Measurements from ENCODE around the gene GCKR.
"Not testable (repeated sequence)": the region's sequence is repeated elsewhere in the genome, so short reads cannot be mapped to it uniquely, and the experiment has no call there.

Gene GCKR

DNA sequence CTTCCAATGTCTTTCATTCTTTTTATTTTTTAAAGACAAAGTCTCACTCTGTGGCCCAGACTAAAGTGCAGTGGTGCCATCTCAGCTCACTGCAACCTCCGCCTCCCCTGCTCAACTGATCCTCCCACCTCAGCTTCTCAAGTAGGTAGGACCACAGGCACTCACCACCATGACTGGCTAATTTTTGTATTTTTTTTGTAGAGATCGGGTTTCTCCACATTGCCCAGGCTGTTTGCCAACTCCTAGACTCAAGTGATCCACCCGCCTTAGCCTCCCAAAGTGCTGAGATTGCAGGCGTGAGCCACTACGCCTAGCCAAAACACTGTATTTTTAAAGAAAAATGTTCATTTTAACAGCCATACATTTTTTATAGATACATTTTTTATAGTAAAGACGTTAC is 12.7 kb downstream of the GCKR start:
- DNase-seq (ENCODE audit: low read depth) = no peak

DNA sequence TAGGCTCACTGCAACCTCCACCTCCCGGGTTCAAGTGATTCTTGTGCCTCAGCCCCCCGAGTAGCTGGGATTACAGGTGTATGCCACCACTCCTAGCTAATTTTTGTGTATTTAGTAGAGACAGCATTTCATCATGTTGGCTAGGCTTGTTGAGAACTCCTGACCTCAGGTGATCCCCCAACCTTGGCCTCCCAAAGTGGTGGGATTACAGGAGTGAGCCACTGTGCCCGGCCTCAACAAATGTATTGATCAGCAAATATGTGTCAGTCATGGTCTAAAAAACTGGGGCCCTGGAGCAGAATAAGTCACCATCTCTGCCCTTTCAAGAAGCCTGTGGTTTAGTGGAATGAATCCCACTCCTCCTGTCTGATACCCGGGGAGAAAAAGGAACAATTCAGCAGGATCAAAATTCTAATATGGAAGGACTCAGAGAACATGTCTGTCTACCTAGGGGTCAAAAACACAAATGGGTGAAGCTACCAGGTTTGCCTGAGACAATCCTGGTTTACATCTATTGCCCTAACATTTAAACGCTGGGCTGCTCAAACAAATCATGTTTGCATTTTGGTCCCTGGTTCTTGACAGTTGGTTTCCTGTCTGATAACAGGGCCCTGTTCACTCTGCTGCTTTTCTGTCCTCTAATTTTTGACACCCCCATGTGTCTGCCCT is 21.6 kb downstream of the GCKR start:
- no peak for DNase-seq (ENCODE audit: low read depth)

DNA sequence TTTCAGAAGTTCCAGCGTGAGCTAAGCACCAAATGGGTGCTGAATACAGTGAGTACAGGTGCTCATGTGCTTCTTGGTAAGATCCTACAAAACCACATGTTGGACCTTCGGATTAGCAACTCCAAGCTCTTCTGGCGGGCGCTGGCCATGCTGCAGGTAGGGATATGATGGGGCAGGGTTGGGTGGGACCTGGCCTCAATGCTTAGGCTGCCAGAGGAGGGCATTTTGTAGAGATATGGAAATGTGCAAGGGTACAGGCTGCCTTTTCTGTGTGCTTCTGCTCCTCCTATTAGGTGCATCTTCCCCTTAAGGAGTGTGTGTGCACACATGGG is 22.1 kb downstream of the GCKR start:
- no peak for DNase-seq (ENCODE audit: low read depth)

DNA sequence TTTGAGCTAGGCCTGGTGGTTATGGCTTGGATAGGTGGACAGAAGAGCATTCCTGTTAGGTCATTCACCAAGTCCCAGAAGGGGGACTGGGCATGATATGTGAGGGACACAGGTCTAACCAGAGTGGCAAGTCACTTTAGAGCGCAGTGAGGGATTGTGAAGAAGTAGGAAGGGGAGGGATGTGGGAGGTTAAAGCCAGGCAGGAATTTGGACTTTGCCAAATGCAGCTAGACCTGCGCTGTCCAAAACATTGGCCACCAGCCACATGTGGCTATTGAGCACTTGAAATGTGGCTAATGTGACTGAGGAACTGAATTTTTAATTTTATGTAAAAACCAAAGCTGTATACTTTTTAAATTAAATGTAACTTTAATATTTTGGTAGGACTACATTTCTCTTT is 23.7 kb downstream of the GCKR start:
- no peak for DNase-seq (ENCODE audit: low read depth)

DNA sequence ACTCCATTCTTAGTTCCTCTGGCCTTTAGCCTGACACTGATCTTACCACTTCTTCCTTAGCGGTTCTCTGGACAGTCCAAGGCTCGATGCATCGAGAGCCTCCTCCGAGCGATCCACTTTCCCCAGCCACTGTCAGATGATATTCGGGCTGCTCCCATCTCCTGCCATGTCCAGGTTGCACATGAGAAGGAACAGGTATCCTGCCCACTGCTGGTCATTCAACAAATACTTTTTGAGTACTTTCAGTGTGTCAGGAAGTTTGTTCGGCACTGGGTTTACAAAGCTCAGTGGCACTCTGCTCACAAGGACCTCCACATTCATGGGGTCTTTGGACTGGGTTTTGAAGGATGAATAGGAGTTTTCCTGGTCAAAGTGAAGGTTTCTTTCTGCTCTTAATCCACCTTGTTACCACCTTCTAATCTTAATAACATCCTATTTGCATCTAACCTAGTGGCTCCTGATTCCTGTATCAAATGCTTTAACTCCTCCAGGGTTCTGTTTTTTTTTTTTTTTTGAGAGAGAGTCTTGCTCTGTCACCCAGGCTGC is 25.8 kb downstream of the GCKR start:
- no peak for DNase-seq (ENCODE audit: low read depth)

DNA sequence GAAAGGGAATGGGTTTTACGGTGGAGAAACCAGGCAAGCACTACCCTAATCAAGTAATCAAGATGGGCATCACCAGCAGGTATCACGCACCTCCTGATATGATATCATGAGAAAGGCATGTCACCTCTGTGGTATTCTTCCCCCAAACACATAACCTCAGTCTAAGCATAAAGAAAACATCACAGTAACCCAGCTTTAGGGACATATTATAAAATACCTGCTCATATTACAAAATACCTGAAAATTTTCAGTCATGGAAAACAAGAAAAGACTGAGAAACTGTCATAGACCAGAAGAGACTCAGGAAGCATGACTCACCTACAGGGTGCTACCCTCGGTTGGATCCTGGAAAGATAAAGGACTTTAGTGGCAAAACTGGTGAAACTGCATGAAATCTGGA is 30.5 kb downstream of the GCKR start:
- no peak for DNase-seq (ENCODE audit: low read depth)

DNA sequence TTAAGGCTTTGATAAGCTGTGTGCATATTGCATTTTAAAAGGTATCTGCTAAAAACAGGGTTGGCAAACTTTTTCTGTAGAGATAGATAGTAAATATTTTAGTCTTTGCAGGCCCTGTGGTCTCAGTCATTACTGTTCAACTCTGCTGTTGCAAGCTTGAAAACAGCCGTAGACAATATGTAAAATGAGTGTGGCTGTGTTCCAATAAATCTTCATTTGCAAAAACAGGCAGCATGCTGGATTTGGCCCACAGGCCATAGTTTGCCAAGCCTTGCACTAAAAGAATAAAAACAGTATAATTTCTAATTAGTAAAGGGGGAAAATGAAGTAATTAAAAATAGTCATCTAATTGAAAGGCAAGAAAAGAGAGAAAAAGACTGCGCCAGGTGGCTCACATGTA is 35.3 kb downstream of the GCKR start:
- DNase-seq (ENCODE audit: low read depth) = no peak

DNA sequence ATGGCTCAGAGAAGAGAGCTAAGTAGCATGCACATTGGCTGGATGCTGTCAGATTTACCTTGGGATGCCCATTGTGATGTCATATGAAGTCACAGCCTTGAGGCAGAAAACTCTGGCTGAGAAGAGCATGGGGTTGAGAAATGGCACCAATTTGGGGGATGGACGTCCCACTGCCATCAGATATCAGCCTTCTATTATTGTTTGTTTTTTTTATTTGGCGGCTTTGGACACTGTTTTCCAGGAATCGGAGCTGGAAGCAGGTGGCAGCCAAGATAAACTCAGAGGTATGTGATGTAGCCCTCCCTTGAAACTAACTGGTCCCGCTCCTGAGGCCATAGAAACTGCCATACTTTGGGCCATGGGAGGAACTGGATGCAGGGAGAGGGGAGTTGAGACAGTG is 40.6 kb downstream of the GCKR start:
- no peak for DNase-seq (ENCODE audit: low read depth)

DNA sequence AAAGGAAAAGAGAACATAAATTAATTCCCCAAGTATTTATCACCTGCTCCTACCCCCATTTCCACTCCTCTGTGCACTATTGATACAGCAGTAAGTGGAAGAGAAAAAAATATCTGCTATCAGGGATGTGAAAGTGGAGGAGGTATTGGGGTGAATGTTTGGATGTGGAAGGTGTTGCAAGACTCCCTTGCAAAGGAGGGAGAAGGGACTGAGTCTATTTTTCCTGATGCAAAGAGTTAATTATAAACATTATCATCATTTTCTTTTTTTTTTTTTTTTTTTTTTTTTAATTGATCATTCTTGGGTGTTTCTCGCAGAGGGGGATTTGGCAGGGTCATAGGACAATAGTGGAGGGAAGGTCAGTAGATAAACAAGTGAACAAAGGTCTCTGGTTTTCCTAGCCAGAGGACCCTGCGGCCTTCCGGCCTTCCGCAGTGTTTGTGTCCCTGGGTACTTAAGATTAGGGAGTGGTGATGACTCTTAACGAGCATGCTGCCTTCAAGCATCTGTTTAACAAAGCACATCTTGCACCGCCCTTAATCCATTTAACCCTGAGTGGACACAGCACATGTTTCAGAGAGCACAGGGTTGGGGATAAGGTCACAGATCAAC is 42.3 kb downstream of the GCKR start:
- not testable (repeated sequence) for DNase-seq (ENCODE audit: low read depth)

DNA sequence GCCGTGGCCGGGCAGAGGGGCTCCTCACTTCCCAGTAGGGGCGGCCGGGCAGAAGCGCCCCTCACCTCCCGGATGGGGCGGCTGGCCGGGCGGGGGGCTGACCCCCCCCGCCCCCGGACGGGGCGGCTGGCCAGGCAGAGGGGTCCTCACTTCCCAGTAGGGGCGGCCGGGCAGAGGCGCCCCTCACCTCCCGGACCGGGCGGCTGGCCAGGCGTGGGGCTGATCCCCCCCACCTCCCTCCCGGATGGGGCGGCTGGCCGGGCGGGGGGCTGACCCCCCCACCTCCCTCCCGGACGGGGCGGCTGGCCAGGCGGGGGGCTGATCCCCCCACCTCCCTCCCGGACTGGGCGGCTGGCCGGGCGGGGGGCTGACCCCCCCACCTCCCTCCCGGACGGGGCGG is 43.0 kb downstream of the GCKR start:
- not testable (repeated sequence) for DNase-seq (ENCODE audit: low read depth)

DNA sequence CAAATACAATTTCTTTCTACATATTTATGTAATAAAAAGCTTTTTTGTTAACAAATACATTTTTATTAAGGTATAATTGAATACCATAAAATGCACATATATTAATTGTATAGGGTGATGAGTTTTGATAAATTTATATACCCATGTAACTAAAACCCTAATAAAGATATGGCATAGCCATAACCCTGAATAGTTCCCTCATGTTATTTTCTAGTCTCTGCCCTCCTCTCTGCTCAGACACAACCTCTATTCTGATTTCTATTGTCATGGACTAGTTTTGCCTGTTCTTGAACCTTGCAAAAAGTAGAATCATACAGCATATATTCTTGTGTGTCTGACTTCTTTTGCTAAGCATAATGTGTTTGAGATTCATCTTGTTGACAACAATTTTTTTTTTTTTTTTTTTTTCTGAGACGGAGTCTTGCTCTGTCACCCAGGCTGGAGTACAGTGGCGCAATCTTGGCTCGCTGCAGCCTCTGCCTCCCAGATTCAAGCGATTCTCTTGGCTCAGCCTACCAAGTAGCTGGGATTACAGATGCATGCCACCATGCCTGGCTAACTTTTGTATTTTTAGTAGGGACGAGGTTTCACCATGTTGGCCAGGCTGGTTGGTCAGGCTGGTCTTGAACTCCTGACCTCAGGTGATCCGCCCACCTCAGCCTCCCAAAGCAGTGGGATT is 47.6 kb downstream of the GCKR start:
- DNase-seq (ENCODE audit: low read depth) = no peak

DNA sequence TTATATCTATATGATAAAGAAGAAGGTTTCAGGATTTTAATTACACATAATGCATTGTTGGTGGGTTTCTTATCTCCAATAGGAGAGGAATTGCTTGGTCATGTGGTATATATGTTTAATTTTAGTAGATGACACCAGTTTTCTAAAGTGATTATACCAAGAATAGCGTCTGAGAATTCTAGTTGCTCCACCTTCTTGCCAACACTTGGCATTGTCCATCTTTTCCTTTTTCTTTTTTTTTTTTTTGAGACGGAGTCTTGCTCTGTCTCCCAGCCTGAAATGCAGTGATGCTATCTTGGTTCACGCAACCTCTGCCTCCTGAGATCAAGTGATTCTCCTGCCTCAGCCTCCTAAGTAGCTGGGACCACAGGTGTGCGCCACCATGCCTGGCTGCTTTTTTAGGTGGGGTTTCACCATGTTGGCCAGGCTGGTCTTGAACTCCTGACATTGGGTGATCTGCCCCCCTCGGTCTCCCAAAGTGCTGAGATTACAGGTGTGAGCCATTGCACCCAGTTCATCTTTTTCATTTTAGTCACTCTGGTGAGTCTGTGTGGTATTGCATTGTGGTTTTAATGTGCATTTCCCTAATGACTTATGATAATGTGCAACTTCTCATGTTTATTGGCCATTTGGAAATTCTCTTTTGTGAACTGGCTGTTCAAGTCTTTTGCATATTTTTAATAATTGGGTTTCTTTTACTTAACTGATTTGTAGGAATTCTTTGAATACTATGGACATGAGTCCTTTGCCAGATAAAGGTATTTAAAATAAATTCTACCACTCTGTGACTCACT is 48.9 kb downstream of the GCKR start:
- DNase-seq (ENCODE audit: low read depth) = no peak

DNA sequence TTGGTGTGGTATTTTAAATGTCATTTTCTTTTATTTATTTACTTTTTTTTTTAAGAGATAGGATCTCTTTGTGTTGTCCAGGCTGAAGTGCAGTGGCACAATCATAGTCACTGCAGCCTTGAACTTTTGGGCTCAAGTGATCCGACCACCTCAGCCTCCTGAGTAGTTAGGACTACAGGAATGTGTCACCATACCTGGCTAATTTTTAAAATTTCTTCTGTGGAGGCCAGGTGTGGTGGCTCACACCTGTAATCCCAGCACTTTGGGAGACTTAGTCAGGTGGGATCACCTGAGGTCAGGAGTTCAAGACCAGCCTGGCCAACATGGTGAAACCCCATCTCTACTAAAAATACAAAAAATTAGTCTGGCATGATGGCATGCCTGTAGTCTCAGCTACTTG is 52.7 kb downstream of the GCKR start:
- no peak for DNase-seq (ENCODE audit: low read depth)

DNA sequence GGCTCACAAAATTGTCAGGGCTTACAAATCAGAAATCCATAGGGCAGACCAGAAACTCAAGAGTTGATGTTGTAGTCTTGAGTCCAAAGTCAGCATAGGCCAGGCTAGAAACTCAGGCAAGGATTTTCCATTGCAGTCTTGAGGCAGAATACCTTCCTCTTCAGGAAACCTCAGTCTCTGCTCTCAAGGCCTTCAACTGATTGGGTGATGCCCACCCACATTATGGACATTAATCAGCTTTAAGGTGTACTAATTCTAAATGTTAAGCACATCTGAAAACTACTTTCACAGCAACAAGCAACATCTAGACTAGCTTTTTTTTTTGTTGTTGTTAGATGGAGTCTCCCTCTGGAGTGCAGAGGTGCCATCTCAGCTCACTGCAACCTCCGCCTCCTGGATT is 54.9 kb downstream of the GCKR start:
- DNase-seq (ENCODE audit: low read depth) = no peak

DNA sequence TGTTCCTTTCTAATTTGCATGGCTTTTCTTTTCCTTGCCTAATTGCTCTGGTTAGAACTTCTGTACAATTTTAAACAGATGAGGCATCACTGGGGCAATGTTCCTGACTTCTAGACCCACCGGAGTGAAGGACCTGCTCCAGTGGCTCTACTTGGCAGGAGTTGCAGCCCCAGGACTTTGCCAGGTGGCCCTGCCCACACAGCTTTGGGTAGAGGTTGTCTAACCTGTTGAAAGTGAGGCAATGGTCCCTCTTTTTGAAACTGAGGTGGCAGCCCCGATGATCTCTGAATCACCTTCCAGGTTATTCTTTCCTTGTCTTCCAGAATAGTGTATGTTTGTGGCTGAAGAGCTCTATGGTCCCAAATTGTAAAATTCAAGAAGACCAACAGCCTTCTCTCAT is 56.3 kb downstream of the GCKR start:
- no peak for DNase-seq (ENCODE audit: low read depth)

DNA sequence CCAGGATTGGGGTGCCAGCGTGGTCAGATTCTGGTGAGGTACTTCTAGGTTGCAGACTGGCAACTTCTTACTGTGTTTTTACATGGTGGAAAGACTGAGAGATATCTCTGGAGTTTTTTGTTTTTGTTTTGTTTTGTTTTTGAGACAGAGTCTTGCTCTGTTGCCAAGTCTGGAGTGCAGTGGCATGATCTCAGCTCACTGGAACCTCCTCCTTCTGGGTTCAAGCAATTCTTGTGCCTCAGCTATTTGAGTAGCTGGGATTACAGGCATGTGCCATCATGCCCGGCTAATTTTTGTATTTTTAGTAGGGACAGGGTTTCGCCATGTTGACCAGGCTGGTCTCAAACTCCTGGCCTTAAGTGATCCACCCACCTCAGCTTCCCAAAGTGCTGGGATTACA is 57.8 kb downstream of the GCKR start:
- DNase-seq (ENCODE audit: low read depth) = not testable (repeated sequence)

DNA sequence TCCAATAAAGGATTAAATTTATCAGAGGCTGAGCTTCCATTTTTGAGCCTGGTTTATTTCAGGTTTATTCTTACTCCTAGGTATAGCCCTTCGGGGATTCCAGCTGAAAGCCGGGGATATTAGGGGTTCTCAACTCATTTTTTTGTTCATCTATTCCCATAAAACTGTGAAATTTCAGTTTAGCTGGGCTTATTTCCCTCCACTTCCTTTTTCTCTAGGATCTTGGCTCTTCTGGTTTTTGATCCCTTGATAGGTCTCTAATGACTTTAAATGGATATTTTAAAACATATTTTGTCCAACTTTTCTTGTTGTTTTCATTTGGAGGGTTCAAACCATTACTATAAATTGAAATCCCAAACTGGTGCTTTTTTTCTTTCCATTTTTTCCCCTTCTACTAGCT is 62.6 kb downstream of the GCKR start:
- no peak for DNase-seq (ENCODE audit: low read depth)

DNA sequence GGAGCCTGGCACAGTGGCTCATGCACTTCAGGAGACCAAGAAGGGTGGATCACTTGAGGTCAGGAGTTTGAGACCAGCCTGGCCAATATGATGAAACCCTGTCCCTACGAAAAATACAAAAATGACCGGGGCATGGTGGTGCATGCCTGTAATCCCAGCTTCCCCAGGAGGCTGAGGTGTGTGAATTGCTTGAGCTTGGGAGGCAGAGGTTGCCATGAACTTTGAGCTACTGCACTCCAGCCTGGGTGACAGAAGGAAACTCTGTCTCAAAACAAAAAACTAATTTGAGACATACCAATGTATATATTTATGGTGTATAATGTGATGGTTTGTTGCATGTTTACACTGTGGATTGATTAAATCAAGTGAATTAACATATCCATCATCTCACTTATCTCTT is 64.4 kb downstream of the GCKR start:
- no peak for DNase-seq (ENCODE audit: low read depth)

DNA sequence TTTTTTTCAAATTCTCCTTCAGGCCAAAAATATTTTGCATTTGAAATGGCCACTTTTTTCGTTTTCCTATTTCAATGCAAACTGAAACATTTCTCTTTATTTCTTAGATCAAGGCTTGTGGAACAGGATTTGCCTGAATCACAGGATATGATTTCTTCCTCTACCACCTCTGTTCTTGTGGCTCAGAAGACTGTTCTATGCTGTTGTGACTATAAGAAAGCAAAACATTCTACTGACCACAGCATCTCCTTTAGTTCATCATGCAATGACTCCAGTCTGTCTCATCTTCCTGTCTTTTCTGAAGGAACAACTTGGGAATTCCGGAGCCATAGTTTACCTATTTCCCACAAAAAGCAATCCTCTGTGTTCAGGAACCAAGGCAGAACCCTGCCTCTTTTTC is 70.0 kb downstream of the GCKR start:
- DNase-seq (ENCODE audit: low read depth) = no peak

DNA sequence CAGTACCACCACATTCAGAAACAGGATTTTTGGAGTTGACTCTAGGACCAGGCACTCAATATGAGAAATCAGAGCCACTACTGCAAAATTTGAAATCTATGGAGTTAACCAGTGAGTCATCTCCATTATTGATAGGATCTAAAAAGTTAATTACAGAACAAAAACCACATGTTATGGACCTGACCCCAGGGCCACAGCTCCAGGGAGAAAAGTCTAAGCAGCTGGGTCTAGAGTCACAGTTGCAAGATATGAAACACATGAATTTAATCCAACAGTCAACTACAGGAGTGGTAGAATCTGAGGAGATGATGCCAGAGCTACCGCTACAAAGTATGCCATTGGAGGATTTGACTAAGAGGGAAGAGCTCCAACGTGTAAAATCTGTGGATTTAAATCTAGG is 72.8 kb downstream of the GCKR start:
- no peak for DNase-seq (ENCODE audit: low read depth)

DNA sequence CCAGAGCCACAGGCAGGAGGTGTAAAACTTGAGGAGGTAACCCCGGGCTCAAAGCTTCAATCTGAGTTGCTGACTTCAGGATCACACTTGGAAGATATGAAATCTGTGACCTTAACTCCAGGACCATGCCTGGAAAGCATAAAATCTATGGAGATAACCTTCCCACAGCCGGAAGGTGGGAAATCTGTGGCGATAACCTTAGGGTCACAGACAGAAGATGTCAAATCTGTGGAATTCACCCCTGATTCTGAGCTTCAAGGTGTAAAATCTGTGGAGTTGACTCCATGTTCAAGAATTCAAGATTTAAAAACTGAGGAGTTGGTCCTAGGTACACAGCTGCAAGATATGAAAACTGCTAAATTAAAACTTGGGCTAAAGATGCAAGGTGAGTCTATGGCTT is 74.6 kb downstream of the GCKR start:
- DNase-seq (ENCODE audit: low read depth) = no peak

DNA sequence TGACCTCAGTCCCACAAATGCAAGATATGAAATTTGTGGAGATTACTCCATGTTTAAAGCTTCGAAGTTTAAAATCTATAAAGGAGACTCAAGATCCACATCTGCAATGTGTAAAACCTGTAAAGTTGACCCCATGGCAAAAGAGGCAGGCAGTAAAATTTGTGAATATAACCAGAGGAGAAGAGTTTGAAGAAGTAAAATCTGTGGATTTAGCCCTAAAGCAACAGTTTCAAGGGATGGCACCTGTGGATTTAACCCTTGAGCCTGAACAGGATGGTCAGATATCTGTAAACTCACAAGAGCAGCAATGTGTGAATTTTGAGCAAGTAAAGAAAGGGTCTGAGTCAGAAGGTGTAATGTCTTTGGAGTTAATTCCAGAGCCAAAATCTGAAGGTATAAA is 75.0 kb downstream of the GCKR start:
- no peak for DNase-seq (ENCODE audit: low read depth)

DNA sequence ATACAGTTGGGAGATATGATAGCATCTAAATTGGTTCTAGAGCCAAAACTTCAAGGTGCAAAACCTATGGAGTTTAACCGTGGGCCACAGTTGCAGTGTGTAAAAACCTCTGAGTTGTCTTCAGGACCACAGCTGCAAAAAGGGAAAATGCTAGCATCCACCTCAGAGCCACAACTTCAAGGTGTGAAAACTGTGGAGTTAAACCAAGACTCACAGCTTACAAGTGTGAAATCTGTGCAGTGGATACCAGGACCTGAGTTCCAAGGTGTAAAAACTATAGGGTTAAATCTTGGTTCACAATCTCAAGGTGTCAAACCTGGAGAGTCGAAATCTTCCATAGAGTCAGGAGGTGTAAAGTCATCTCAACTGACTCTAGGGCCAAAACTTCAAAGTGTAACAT is 75.8 kb downstream of the GCKR start:
- no peak for DNase-seq (ENCODE audit: low read depth)
